MCF 10A (cell line): ENCODE data around the gene TRIM39. TPM values are rescaled to one million over a fixed set of nuclear protein-coding genes. Genes with fewer than 3 reads are reported as not detected.

Source experiments
- BruUV-seq: library from RNA; stranded (reverse); fragments of 400-500 nt; replicated peaks from 2 replicates; lab custom pipeline; 2021; lab: Mats Ljungman, UMichigan
- CTCF ChIA-PET: fragments of 300-600 bp; sonication (Branson Sonifier 250); formaldehyde crosslinking; extraction: SDS; loops from one replicate; lab custom pipeline; 2021; ENCODE audit warnings: antibody characterized with exemption, inconsistent platforms; lab: Yijun Ruan, JAX
- POLR2A ChIA-PET: fragments of 300-600, 350-650 bp; sonication (Branson Sonifier 250); formaldehyde crosslinking; extraction: SDS; loops from one replicate; lab custom pipeline; 2020; ENCODE audit warnings: antibody characterized with exemption, inconsistent platforms; lab: Yijun Ruan, JAX
- DNase-seq: peaks from one replicate; pipeline ENCODE4 v3.0.0-alpha.2; 2018; ENCODE audit not compliant: unreplicated experiment
- H3K27ac Mint-ChIP-seq: one replicate; pipeline ENCODE4 v1.8.0; 2022; ENCODE audit warnings: mild to moderate bottlenecking, low read depth, mixed read lengths; ENCODE audit not compliant: unreplicated experiment
- H3K27me3 Mint-ChIP-seq: one replicate; pipeline ENCODE4 v1.8.0; 2022; ENCODE audit warnings: mixed read lengths; ENCODE audit not compliant: insufficient read depth, unreplicated experiment
- H3K36me3 Mint-ChIP-seq: one replicate; pipeline ENCODE4 v1.8.0; 2022; ENCODE audit warnings: mild to moderate bottlenecking, moderate library complexity, mixed read lengths; ENCODE audit not compliant: insufficient read depth, unreplicated experiment
- H3K4me1 Mint-ChIP-seq: one replicate; pipeline ENCODE4 v1.8.0; 2022; ENCODE audit warnings: mixed read lengths; ENCODE audit not compliant: insufficient read depth, unreplicated experiment
- H3K4me3 Mint-ChIP-seq: one replicate; pipeline ENCODE4 v1.8.0; 2022; ENCODE audit warnings: mild to moderate bottlenecking, moderate library complexity, mixed read lengths; ENCODE audit not compliant: unreplicated experiment
- H3K9me3 Mint-ChIP-seq: one replicate; pipeline ENCODE4 v1.8.0; 2022; ENCODE audit warnings: mixed read lengths; ENCODE audit not compliant: unreplicated experiment
- CTCF ChIP-seq: fragments of 200-600 bp; IDR thresholded peaks from one replicate; pipeline ENCODE4 v1.8.0; 2022; ENCODE audit warnings: antibody characterized with exemption, mild to moderate bottlenecking; ENCODE audit not compliant: unreplicated experiment
- intact Hi-C: fragments of 100-400 bp; cut with micrococcal nuclease; formaldehyde crosslinking; loops from 2 replicates; pipeline ENCODE4 v1.14.1; 2022
- total RNA-seq: library from RNA; stranded (reverse); gene quantifications from 2 replicates; pipeline ENCODE4 v1.2.3, GENCODE V29; 2022

The TRIM39 gene
- total RNA-seq, 1 experiment from 2014 or later: 18.6 TPM

DNA sequence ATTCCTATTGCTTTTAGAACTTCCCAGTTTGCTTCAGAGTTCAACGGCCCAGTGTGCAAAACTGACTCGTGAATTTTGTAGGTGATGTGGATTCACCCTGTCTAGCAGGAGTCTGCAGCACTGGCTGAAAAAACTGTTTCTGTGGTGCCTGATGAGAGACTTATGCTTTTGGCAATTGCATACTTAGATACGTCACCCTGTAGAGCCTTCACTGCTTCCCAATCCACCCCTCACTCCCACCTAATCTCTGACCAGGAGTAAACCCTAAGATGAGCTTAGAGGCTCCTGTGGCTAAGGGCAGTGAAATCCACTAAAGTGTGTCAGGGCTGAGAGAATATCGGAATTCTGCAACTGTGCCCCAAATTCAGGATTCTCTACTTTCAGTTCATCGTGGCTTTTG is 32.5 kb downstream of the TRIM39 start:
- BruUV-seq: no TSS peak
- H3K4me1 Mint-ChIP-seq: no peaks in the 10 kb centered on the region
- intact Hi-C loops: loop anchor here (5.0 kb wide), 1 partner anchor 38 kb away; no protein-coding TSS in a partner anchor
- POLR2A ChIA-PET: interaction anchor here (1.1 kb wide), 1 partner anchor 32 kb away, joined by 3 read pairs; the partner anchor contains the start of gene TRIM39
- no peaks in the 10 kb centered on the region for H3K9me3 Mint-ChIP-seq
- H3K36me3 Mint-ChIP-seq: no peaks in the 10 kb centered on the region
- no peak overlapping the region for H3K4me3 Mint-ChIP-seq
- CTCF ChIA-PET: interaction anchor here (1.1 to 1.4 kb wide), 4 partner anchors 8 to 30 kb away, joined by 3 to 6 read pairs (median 5); no protein-coding TSS in a partner anchor
- TF ChIP-seq CTCF: no peak
- H3K27ac Mint-ChIP-seq: no peak overlapping the region
- DNase-seq: no peak
- H3K27me3 Mint-ChIP-seq: peaks cover 59% of the 10 kb centered on the region

GRCh38 chr6:30360139-30360538 is 33.4 kb downstream of the TRIM39 start:
- Mint-ChIP-seq H3K4me3 (no peak overlapping the region), H3K36me3 (no peaks in the 10 kb centered on the region), H3K27ac (no peak overlapping the region), H3K27me3 (peaks cover 67% of the 10 kb centered on the region), H3K4me1 (no peaks in the 10 kb centered on the region), H3K9me3 (no peaks in the 10 kb centered on the region)
- ChIA-PET POLR2A (interaction anchor here (1.1 to 1.6 kb wide), 2 partner anchors 15 to 33 kb away, joined by 3 read pairs; partner anchors contain the start of genes RPP21 and TRIM39), CTCF (no interaction called here)
- TF ChIP-seq CTCF: no peak
- intact Hi-C loops: loop anchor here (5.0 kb wide), 1 partner anchor 82 kb away; no protein-coding TSS in a partner anchor
- DNase-seq: no peak
- BruUV-seq: no TSS peak

DNA sequence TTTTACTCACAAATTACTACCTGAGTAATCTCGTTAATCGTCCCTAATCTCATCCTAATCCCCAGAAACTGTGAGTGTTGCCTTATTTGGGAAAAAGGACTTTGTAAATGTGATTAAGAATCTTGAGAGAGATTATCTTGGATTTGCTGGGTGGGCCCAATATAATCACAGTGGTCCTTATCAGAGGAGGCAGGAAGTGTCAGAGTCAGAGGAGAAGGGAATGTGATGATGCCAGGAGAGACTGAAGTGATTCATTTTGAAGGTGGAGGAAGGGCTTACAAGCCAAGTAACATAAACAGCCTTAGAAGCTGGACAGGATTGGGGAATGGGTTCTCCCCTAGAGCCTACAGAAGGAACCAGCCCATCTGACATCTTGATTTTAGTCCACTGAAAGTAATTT is 34.9 kb downstream of the TRIM39 start:
- Mint-ChIP-seq H3K4me3 (no peak overlapping the region), H3K4me1 (no peaks in the 10 kb centered on the region), H3K36me3 (no peaks in the 10 kb centered on the region), H3K27me3 (peaks cover 83% of the 10 kb centered on the region), H3K9me3 (no peaks in the 10 kb centered on the region), H3K27ac (no peak overlapping the region)
- no TSS peak for BruUV-seq
- CTCF ChIA-PET: no interaction called here
- intact Hi-C loops: loop anchor here (5.0 kb wide), 1 partner anchor 81 kb away; no protein-coding TSS in a partner anchor
- no peak for TF ChIP-seq CTCF
- DNase-seq: no peak
- POLR2A ChIA-PET: no interaction called here

DNA sequence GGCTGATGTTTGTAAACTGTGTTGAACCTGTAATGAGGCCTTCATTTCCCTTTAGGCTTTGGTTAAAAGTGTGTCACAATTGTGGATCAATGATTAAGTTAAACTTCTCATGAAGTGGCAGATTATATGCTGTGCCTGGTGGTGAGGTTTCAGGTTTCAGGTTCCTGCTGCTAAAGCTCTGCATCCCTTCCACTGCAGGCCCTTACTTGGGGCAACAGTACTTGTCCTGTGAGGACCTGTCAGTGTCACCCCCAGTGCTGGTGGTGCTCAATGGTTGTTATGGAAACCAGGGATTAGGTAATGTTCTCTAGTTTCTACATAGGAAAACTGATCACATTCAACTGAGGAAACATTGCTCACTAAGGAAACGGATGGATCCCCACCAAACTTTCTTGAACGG is 36.7 kb downstream of the TRIM39 start:
- DNase-seq: no peak
- no peaks in the 10 kb centered on the region for H3K9me3 Mint-ChIP-seq
- ChIA-PET POLR2A (interaction anchor here (0.7 kb wide), 1 partner anchor 10 kb away, joined by 3 read pairs; no protein-coding TSS in a partner anchor), CTCF (interaction anchor here (0.7 kb wide), 1 partner anchor 104 kb away, joined by 3 read pairs; no protein-coding TSS in a partner anchor)
- H3K4me1 Mint-ChIP-seq: no peaks in the 10 kb centered on the region
- H3K27ac Mint-ChIP-seq: no peak overlapping the region
- BruUV-seq: no TSS peak
- no peak for TF ChIP-seq CTCF
- H3K27me3 Mint-ChIP-seq: peaks cover 80% of the 10 kb centered on the region
- no peak overlapping the region for H3K4me3 Mint-ChIP-seq
- intact Hi-C loops: loop anchor here (5.0 kb wide), 1 partner anchor 79 kb away; no protein-coding TSS in a partner anchor
- H3K36me3 Mint-ChIP-seq: no peaks in the 10 kb centered on the region
